ENCODE measurements around the gene MRPL36.

MRPL36 gene

DNA sequence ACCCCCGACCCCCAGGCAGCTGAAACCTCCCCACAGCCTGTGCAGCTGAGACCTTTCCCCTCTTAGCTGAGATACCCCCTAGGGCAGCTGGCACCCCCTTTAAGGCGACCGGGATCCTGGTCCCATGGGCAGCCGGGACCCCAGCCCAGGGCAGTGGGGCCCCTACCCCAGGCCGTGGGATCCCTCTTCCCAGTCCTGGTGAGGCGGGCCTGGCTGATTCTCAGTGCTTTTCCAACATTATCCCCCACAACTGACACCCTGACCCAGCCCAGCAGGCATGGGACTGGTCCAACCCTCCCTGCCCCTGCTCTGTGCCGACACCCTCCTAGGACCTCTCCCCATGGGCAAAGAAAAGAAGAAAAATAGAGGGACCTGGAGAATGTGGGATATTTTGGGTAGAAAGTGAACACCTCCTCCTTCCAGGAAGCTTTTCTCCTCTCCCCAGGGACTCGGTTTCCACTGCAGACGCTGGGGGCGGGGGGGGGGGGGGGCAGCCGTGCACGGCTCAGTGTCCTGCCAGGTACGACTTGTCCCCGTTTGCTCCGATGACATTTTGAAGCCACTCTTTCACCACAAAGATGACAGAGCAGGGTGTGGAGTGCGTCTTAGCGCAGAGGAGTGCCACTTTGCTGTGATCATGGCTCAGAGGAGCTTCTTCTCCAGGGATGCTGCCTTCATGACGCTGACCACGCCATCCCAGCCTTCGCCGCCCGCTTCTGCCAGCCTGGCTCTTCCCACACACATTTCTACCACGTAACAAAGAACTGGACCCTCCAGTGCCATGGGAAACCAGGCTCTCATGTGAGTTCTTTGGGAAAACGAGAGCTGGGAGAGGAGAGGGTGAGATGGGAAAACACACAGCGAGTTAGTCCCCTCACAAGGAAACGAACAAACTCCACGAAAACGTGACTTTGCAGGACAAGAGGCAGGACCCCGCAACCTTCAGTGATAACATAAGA lies 47.5 kb downstream of the MRPL36 start:
- H3K4me3 ChIP-seq (ENCODE audit: low read depth, low read length): no peak overlapping the region
- DNase-seq (ENCODE audit: low read depth): no peak
- TF ChIP-seq, protein P1, sequence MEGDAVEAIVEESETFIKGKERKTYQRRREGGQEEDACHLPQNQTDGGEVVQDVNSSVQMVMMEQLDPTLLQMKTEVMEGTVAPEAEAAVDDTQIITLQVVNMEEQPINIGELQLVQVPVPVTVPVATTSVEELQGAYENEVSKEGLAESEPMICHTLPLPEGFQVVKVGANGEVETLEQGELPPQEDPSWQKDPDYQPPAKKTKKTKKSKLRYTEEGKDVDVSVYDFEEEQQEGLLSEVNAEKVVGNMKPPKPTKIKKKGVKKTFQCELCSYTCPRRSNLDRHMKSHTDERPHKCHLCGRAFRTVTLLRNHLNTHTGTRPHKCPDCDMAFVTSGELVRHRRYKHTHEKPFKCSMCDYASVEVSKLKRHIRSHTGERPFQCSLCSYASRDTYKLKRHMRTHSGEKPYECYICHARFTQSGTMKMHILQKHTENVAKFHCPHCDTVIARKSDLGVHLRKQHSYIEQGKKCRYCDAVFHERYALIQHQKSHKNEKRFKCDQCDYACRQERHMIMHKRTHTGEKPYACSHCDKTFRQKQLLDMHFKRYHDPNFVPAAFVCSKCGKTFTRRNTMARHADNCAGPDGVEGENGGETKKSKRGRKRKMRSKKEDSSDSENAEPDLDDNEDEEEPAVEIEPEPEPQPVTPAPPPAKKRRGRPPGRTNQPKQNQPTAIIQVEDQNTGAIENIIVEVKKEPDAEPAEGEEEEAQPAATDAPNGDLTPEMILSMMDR (IDR thresholded peaks at IDR 0.05; ENCODE audit: insufficient read depth, low read depth, low read length, missing control alignments): no peak

DNA sequence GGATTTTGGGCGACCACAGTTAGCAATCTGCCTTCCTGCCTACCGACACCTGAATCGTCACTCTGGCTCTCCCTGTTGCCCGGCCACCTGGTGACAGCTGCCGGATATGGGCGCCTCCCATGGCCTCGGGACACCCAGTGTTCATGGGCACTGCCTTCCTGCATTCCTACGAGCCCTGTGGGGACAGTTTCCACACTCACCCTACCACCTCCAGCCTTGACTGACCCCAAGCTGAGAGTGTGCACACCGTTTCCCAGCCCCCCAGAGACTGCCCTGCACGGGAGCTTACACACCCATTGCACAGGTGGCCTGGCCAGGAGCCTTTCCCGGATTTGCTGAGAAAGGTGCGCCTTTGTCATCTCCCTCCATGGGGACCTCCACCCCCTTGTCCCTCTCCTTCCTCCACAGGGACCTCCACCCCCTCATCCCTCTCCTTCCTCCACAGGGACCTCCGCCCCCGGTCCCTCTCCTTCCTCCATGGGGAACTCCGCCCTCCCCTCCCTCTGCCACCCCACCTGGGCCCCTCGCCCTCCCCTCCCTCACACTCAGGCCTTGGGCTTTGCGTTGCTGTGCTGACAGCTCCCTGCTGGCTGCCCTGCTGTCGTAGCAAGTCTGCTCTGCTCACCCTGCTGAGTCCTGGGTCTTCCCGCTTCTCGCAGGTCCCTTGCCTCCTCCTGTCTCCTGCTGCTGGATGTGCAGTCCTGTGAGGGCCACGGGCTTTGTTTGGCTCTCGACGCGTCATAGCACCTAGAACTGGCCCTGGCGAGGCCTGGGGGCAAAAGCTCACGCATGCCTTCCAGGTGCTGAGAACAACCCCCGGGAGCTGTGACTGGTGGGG lies 48.4 kb downstream of the MRPL36 start:
- TF ChIP-seq, protein P1 (IDR thresholded peaks at IDR 0.05; ENCODE audit: insufficient read depth, low read depth, low read length, missing control alignments): no peak
- H3K4me3 ChIP-seq (ENCODE audit: low read depth, low read length): no peak overlapping the region
- no peak for DNase-seq (ENCODE audit: low read depth)

DNA sequence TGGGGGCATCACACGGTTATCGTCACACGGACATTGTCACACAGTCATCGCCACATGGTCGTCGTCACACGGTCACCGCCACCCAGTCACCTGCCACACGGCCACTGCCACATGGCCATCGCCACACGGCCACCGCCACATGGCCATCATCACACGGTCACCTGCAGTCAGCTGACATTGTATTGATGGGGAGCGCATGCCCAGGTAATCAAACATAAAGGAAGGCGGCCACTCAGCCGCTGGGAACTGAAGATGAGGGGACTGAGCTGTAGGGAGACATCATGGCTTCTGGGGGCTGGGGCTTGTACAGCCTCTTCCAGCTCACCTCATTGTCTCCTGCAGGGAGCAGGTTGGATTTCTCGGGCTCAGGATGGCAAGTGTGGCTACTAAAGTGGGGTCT lies 49.2 kb downstream of the MRPL36 start:
- TF ChIP-seq, protein P1 (IDR thresholded peaks at IDR 0.05; ENCODE audit: insufficient read depth, low read depth, low read length, missing control alignments): no peak
- DNase-seq (ENCODE audit: low read depth): no peak

DNA sequence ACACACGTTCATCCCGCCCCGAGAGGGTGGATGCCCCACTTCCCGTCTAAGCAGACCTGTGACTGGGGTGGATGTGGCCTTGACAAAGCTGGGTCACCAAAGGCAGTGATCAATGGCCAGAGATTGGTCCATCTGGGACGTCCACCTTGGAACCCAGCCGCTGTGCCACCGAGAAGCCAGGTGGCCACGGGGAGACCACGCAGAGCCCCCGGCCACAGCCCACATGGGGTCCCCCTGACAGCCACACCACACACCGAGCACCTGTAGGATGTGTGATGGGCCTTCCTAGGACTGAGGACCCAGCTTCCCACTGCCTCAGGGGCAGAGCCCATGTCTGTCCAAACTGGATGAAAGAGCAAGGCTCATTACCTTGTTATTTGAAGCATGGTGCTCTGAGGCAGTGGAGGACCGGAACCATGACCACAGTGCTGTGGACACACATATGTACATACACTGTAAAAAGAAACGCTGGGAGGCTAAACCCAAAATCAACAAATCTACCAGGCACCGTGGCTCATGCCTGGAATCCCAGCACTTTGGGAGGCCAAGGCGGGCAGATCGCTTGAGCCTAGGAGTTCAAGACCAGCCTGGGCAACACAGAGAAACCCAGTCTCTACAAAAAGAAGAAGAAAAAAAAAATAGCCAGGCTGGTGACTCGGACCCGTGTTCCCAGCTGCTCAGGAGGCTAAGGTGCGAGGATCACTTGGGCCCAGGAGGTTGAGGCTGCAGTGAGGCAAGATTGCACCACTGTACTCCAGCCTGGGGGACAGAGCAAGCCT lies 50.1 kb downstream of the MRPL36 start:
- no peak overlapping the region for H3K4me3 ChIP-seq (ENCODE audit: low read depth, low read length)
- TF ChIP-seq, protein P1 (IDR thresholded peaks at IDR 0.05; ENCODE audit: insufficient read depth, low read depth, low read length, missing control alignments): no peak
- DNase-seq (ENCODE audit: low read depth): no peak

More for the DNA sequence above, 49.2 kb downstream of the MRPL36 start:
- H3K4me3 ChIP-seq (ENCODE audit: low read depth, low read length): no peak overlapping the region

DNA sequence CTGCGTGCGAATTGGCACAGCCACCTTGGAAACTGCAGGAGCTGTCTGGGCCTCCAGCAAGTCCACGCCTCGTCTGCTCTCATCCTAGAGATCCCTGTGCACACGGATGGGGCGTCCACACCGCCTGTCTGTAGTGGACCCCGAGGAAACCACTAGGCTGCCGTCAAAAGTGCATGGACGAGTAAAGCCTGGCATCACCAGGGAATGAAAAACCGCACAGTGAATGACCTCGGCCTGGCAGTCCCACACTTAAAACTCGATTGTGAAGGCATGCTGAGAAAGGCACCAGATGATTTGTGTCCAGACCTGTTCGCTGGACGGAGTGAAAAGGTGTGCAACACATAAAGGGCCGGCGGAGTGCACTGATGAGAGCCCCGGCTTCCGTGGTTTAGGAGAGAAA lies 50.8 kb downstream of the MRPL36 start:
- H3K4me3 ChIP-seq (ENCODE audit: low read depth, low read length): no peak overlapping the region
- TF ChIP-seq, protein P1 (IDR thresholded peaks at IDR 0.05; ENCODE audit: insufficient read depth, low read depth, low read length, missing control alignments): no peak

More for the DNA sequence above, 50.8 kb downstream of the MRPL36 start:
- no peak for DNase-seq (ENCODE audit: low read depth)
